Fibroblast of lung (primary cell): Measurements from ENCODE around the gene TP53AIP1. TPM values are rescaled to one million over a fixed set of nuclear protein-coding genes. Genes with fewer than 3 reads are reported as not detected.
A peak's percentile ranks its signal among the peaks of the same experiment; 100 is the strongest.

Experiments
- DNase-seq, 2 donors: peaks; one replicate each; pipeline versions ENCODE4 v3.0.0 to v3.0.0-alpha.2; 2010; ENCODE audit warnings: low read depth in 2 of 2
- H2AFZ ChIP-seq: 2 replicates; pipeline ENCODE4 v1.5.1; 2012; ENCODE audit warnings: low read length, control low read depth, inconsistent platforms
- H3K27ac ChIP-seq: 2 replicates; pipeline ENCODE4 v1.5.1; 2011; ENCODE audit warnings: low read length, control low read depth; ENCODE audit not compliant: insufficient read depth
- H3K27me3 ChIP-seq: 2 replicates; pipeline ENCODE4 v1.5.1; 2011; ENCODE audit warnings: mild to moderate bottlenecking, low read length; ENCODE audit not compliant: control insufficient read depth, insufficient read depth
- H3K36me3 ChIP-seq: 2 replicates; pipeline ENCODE4 v1.5.1; 2011; ENCODE audit warnings: low read length; ENCODE audit not compliant: control insufficient read depth, insufficient read depth
- H3K4me1 ChIP-seq: 2 replicates; pipeline ENCODE4 v1.5.1; 2011; ENCODE audit warnings: low read length; ENCODE audit not compliant: control insufficient read depth, insufficient read depth; ENCODE audit errors: extremely low read depth
- H3K4me2 ChIP-seq: 2 replicates; pipeline ENCODE4 v1.5.1; 2011; ENCODE audit warnings: low read length, control low read depth; ENCODE audit not compliant: insufficient read depth; ENCODE audit errors: extremely low read depth
- H3K4me3 ChIP-seq, 4 experiments: fragments of 200-600 bp in 1 of 4; sonication (generic) in 1 of 4; replicated peaks in 1 of 4; 2 replicates each; pipeline ENCODE4 v1.5.1; 2011 to 2016; ENCODE audit warnings: low read length in 4 of 4, low read depth in 3 of 4, mild to moderate bottlenecking in 3 of 4, control low read depth in 2 of 4, inconsistent platforms in 1 of 4, mixed read lengths in 1 of 4; ENCODE audit not compliant: insufficient read depth in 1 of 4; ENCODE audit errors: control extremely low read depth in 1 of 4
- H3K79me2 ChIP-seq: 2 replicates; pipeline ENCODE4 v1.5.1; 2012; ENCODE audit warnings: mild to moderate bottlenecking, low read length, inconsistent platforms; ENCODE audit not compliant: control insufficient read depth, insufficient read depth
- H3K9ac ChIP-seq: 2 replicates; pipeline ENCODE4 v1.5.1; 2011; ENCODE audit warnings: mild to moderate bottlenecking, low read length, control low read depth; ENCODE audit not compliant: insufficient read depth
- H3K9me3 ChIP-seq: 2 replicates; pipeline ENCODE4 v1.5.1; 2012; ENCODE audit warnings: low read depth, low read length; ENCODE audit not compliant: control insufficient read depth, insufficient read depth
- H4K20me1 ChIP-seq: 2 replicates; pipeline ENCODE4 v1.5.1; 2011; ENCODE audit warnings: low read length; ENCODE audit not compliant: control insufficient read depth, insufficient read depth; ENCODE audit errors: extremely low read depth
- CTCF ChIP-seq, 2 donors: IDR thresholded peaks in 1 of 2; conservative IDR thresholded peaks in 1 of 2; 1 replicate in 1 of 2; 2 replicates in 1 of 2; pipeline ENCODE4 v1.5.1; 2011 to 2012; ENCODE audit warnings: low read length in 2 of 2, control low read depth in 1 of 2, inconsistent platforms in 1 of 2, low read depth in 1 of 2, mild to moderate bottlenecking in 1 of 2
- EZH2 ChIP-seq: IDR thresholded peaks from 2 replicates; pipeline ENCODE4 v1.5.1; 2012; ENCODE audit warnings: low read length, control low read depth, mild to moderate bottlenecking; ENCODE audit errors: missing control alignments
- polyA plus RNA-seq, 2 donors: library from polyadenylated mRNA; depleted of rRNA in 1 of 2; stranded (reverse) in 1 of 2; unstranded in 1 of 2; fragments of >200 nt; gene quantifications; 2 replicates each; pipeline ENCODE4 v1.2.1, GENCODE V29; 2011 to 2012; ENCODE audit warnings: missing spikeins in 1 of 2
- total RNA-seq: library from RNA; depleted of rRNA; stranded (reverse); fragments of >200 nt; gene quantifications from 2 replicates; pipeline ENCODE4 v1.2.1, GENCODE V29; 2014

TP53AIP1 gene
- total and polyA plus RNA-seq, 2 donors (not counting 1 experiment from before 2014, with no cell fraction given): not detected

DNA sequence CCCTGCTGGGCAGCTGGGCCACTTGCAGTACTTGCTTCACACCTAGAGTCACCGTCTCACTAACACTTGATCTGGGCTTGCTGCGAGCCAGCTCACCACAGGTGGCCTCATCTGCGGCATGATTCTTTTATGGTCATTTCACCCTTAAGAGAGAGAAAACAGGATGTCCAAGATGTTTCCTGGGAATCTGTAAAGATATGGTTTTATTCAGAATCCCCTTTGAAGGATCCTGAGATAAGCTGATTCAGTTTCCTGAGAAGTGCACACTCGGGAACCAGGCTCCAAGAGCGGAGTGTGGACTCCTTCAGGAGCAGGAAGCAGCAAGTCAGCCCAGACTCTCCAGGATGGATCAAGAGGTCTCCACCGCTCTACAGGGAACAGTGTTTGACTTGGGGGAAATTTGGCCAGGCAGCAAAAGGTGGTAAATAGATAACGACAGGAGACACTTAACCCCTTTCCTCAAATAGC lies 21.8 kb upstream of the TP53AIP1 start:
- Histone ChIP-seq H2AFZ (no peak overlapping the region), H3K9me3 (no peaks in the 10 kb centered on the region), H3K36me3 (no peaks in the 10 kb centered on the region), H3K27ac (no peak overlapping the region), H3K4me2 (no peak overlapping the region), H4K20me1 (no peaks in the 10 kb centered on the region), H3K27me3 (no peaks in the 10 kb centered on the region), H3K9ac (no peak overlapping the region), H3K4me3 (no peak overlapping the region), H3K79me2 (no peaks in the 10 kb centered on the region), H3K4me1 (no peaks in the 10 kb centered on the region)
- DNase-seq: no peak
- TF ChIP-seq EZH2 (no peak), CTCF (conservative IDR thresholded peaks at IDR 0.05 in 1 of 2, IDR thresholded peaks at IDR 0.05 in 1 of 2; ENCODE audit: low read depth in 1 of 2, low read length in 2 of 2) (no peak)

GRCh38 chr11:128963744-128964325 lies 21.2 kb upstream of the TP53AIP1 start:
- Histone ChIP-seq H3K9ac (no peak overlapping the region), H3K9me3 (no peaks in the 10 kb centered on the region), H3K4me1 (no peaks in the 10 kb centered on the region), H3K79me2 (no peaks in the 10 kb centered on the region), H3K27ac (no peak overlapping the region), H2AFZ (no peak overlapping the region), H4K20me1 (no peaks in the 10 kb centered on the region), H3K4me2 (no peak overlapping the region), H3K27me3 (no peaks in the 10 kb centered on the region), H3K4me3 (no peak overlapping the region), H3K36me3 (no peaks in the 10 kb centered on the region)
- peak in 1 of 2 donors; percentile 24 for DNase-seq
- no peak for TF ChIP-seq EZH2
- TF ChIP-seq CTCF (conservative IDR thresholded peaks at IDR 0.05 in 1 of 2, IDR thresholded peaks at IDR 0.05 in 1 of 2; ENCODE audit: low read depth in 1 of 2, low read length in 2 of 2): no peak

DNA sequence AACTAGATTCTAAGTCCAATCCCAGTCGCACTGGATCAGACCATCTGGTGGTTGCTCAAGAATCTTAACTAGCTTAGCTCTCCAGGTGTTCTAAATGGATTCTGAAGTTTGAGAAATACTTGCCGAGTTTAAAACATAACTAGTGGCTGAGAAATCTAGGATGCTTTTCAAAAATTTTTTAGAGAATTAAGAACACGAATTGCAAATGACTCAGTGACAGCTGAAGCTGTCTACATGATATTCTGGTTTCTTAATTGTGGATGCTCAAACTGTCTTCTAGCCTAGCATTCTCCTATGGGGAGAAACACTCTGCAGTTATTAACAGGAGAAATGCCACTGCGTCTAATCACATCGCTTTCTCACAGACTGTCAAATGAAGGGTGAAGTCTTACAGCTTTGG lies 20.2 kb upstream of the TP53AIP1 start:
- no peak overlapping the region for H3K4me3 ChIP-seq
- no peak overlapping the region for H3K9ac ChIP-seq
- H3K27me3 ChIP-seq: no peaks in the 10 kb centered on the region
- TF ChIP-seq EZH2 (no peak), CTCF (conservative IDR thresholded peaks at IDR 0.05 in 1 of 2, IDR thresholded peaks at IDR 0.05 in 1 of 2; ENCODE audit: low read depth in 1 of 2, low read length in 2 of 2) (no peak)
- DNase-seq: no peak
- H3K79me2 ChIP-seq: no peaks in the 10 kb centered on the region
- H3K36me3 ChIP-seq: no peaks in the 10 kb centered on the region
- no peak overlapping the region for H2AFZ ChIP-seq
- no peak overlapping the region for H3K27ac ChIP-seq
- H4K20me1 ChIP-seq: no peaks in the 10 kb centered on the region
- H3K4me2 ChIP-seq: no peak overlapping the region
- H3K4me1 ChIP-seq: no peaks in the 10 kb centered on the region
- H3K9me3 ChIP-seq: no peaks in the 10 kb centered on the region
